Heart right ventricle (tissue), 16 donors: ENCODE measurements around the gene UBE2L5. TPM values are rescaled to one million over a fixed set of nuclear protein-coding genes. Genes with fewer than 3 reads are reported as not detected.
"Not testable (repeated sequence)": the region's sequence is repeated elsewhere in the genome, so short reads cannot be mapped to it uniquely, and the experiment has no call there.

Source experiments
- ATAC-seq, 8 donors: fragments of 200-7000 bp; cut with Tn5 transposase; one replicate each; pipeline ENCODE4 v1.9.1; 2020; ENCODE audit warnings: mild to moderate bottlenecking in 8 of 8, moderate library complexity in 8 of 8, moderate number of reproducible peaks in 1 of 8
- DNase-seq, 2 donors: peaks; one replicate each; pipeline ENCODE4 v3.0.0-alpha.2; 2020
- H3K27ac ChIP-seq, 10 donors: fragments of 200-600 bp; sonication (generic) in 2 of 10; one replicate each; pipeline versions ENCODE4 v1.5.0 to v1.8.0; 2020 to 2022; ENCODE audit warnings: mild to moderate bottlenecking in 3 of 10
- H3K27me3 ChIP-seq, 7 donors: fragments of 200-600 bp; one replicate each; pipeline ENCODE4 v1.8.0; 2021 to 2022; ENCODE audit warnings: mild to moderate bottlenecking in 2 of 7
- H3K36me3 ChIP-seq, 9 donors: fragments of 200-600 bp; sonication (generic) in 1 of 9; one replicate each; pipeline versions ENCODE4 v1.5.0 to v1.8.0; 2020 to 2022; ENCODE audit warnings: mild to moderate bottlenecking in 2 of 9
- H3K4me1 ChIP-seq, 9 donors: fragments of 200-600 bp; sonication (generic) in 1 of 9; one replicate each; pipeline versions ENCODE4 v1.5.0 to v1.8.0; 2020 to 2022; ENCODE audit warnings: mild to moderate bottlenecking in 4 of 9
- H3K4me3 ChIP-seq, 10 donors: fragments of 200-600 bp; sonication (generic) in 2 of 10; one replicate each; pipeline versions ENCODE4 v1.5.0 to v1.8.0; 2020 to 2022; ENCODE audit warnings: mild to moderate bottlenecking in 7 of 10, moderate library complexity in 2 of 10
- H3K9me3 ChIP-seq, 11 donors: fragments of 200-600 bp in 10 of 11; sonication (generic) in 2 of 11; one replicate each; pipeline versions ENCODE4 v1.5.0 to v1.8.0; 2013 to 2022; ENCODE audit warnings: mild to moderate bottlenecking in 2 of 11, control low read depth in 1 of 11, moderate library complexity in 1 of 11
- CTCF ChIP-seq, 9 donors: fragments of 200-600 bp; sonication (generic) in 2 of 9; IDR thresholded peaks; one replicate each; pipeline versions ENCODE4 v1.5.0 to v1.8.0; 2021 to 2022; ENCODE audit warnings: antibody characterized with exemption in 9 of 9, mild to moderate bottlenecking in 5 of 9, moderate library complexity in 1 of 9
- WGBS, 2 donors: extraction: QIAGEN DNeasy Blood & Tissue Kit; methylation state at CpG; one replicate each; pipeline ENCODE4 v1.1.7; 2013; ENCODE audit warnings: inconsistent platforms in 1 of 2; 5-methylcytosine and 5-hydroxymethylcytosine counted together
- intact Hi-C, 10 donors: fragments of 100-400 bp; cut with DNase I; formaldehyde crosslinking; loops; one replicate each; pipeline versions ENCODE4 v1.11.1 to v1.14.2; 2022
- polyA plus RNA-seq, 2 donors: library from polyadenylated mRNA; stranded (reverse); fragments of 200-250 nt; gene quantifications; one replicate each; pipeline ENCODE4 v1.2.3, GENCODE V29; 2013
- total RNA-seq, 10 donors: library from RNA; stranded (reverse); fragmentation: NEBNext Ultra II Directional in 3 of 10; extraction: Animal tissue kit (Norgen Biotek cat#: 25700) in 3 of 10; gene quantifications; one replicate each; pipeline versions ENCODE4 v1.2.1 to v1.2.4, GENCODE V29; 2021 to 2023
- donor health status: Arrhythmogenic right ventricular cardiomyopathy.
- donor health status: ischemic (EF 13 %, LVEDD 7.1; RV severe dilation, severe dysfunction).
- donor health status: healthy with polysubstance abuse.
- donor health status: DM: no; HTN: yes; CAD: no.
- donor health status: DM: no; HTN: no; CAD: no.
- donor health status: ischemic (EF 25% LVEDD 6.9; RV normal size, moderate dysfunction).
- donor health status: ischemic (EF 25% LVEDD 5.7; RV mildly dilated, moderate dysfunction).
- donor health status: healthy.
- donor health status: DM: yes; HTN: yes; CAD: no.
- donor health status: Ischemic cardiomyopathy.
- donor health status: ischemic (EF 35%, LVEDD 5.7; RV mildly dilated, moderate dysfunction).
- donor health status: nonischemic (EF 11% LVEDD 7.7; RV severe dilation, severe dysfunction).
- donor health status: DM: yes; HTN: yes; CAD: no.
- donor health status: PGD.
- donor health status: ischemic (EF 29% LVEDD 5.4; RV normal size, mild dysfunction).
- donor health status: nonischemic (EF 23%, LVEDD 6.1; RV moderate dilation, normal function).

Gene UBE2L5
- total and polyA plus RNA-seq, 12 donors: 0.04 to 0.42 TPM; not detected in 10

GRCh38 chr13:30442926-30443325 lies 20.6 kb downstream of the UBE2L5 start:
- no peak for TF ChIP-seq CTCF (IDR thresholded peaks at IDR 0.05)
- Histone ChIP-seq H3K27ac (no peak overlapping the region), H3K27me3 (no peaks in the 10 kb centered on the region), H3K4me1 (peaks cover 0 to 26% (median 16%) of the 10 kb centered on the region in 9 donors), H3K4me3 (no peak overlapping the region), H3K36me3 (no peaks in the 10 kb centered on the region), H3K9me3 (no peaks in the 10 kb centered on the region)
- intact Hi-C loops: loop anchor here in 1 of 10 donors (10.0 kb wide), 1 partner anchor 308 kb away; no protein-coding TSS in a partner anchor
- DNase-seq: no peak
- 75% methylated on average over 5 of the region's 5 CpGs for WGBS, 2 donors
- no peak for ATAC-seq

- not testable (repeated sequence) for DNase-seq, H3K27ac ChIP-seq, H3K9me3 ChIP-seq, ATAC-seq, H3K36me3 ChIP-seq, H3K27me3 ChIP-seq, H3K4me3 ChIP-seq
- H3K4me1 ChIP-seq: peaks cover 0 to 26% (median 16%) of the 10 kb centered on the region in 9 donors
- intact Hi-C loops: loop anchor here in 1 of 10 donors (10.0 kb wide), 1 partner anchor 309 kb away; no protein-coding TSS in a partner anchor
- WGBS, 2 donors: 96 to 97% methylated on average over 3 of the region's 3 CpGs
These were observed 21.2 kb downstream of the UBE2L5 start for GRCh38 chr13:30443491-30443890.

GRCh38 chr13:30443957-30444404 lies 21.7 kb downstream of the UBE2L5 start:
- DNase-seq (no peak), ATAC-seq (no peak)
- intact Hi-C loops: loop anchor here in 3 of 10 donors (2.0 to 10.0 kb wide), 3 partner anchors 21 to 309 kb away; partner anchors contain the start of gene UBE2L5 (in 1 of the 3)

GRCh38 chr13:30446126-30446500 lies 23.8 kb downstream of the UBE2L5 start:
- ATAC-seq: no peak
- H3K4me1 ChIP-seq: peaks cover 0 to 26% (median 16%) of the 10 kb centered on the region in 9 donors
- intact Hi-C loops: loop anchor here in 5 of 10 donors (5.0 to 10.0 kb wide), 3 partner anchors 39 to 314 kb away; no protein-coding TSS in a partner anchor
- TF ChIP-seq CTCF (IDR thresholded peaks at IDR 0.05): no peak
- peak overlapping the region in 9 of 10 donors; percentile 26 to 55 (median 40) for H3K4me3 ChIP-seq
- H3K36me3 ChIP-seq: no peaks in the 10 kb centered on the region
- H3K27ac ChIP-seq: peak overlapping the region; percentile 58 to 91 (median 82)
- H3K27me3 ChIP-seq: no peaks in the 10 kb centered on the region
- WGBS, 2 donors: 30 to 34% methylated on average over 7 of the region's 7 CpGs
- no peak for DNase-seq
- H3K9me3 ChIP-seq: no peaks in the 10 kb centered on the region

More at GRCh38 chr13:30443957-30444404, 21.7 kb downstream of the UBE2L5 start:
- TF ChIP-seq CTCF (IDR thresholded peaks at IDR 0.05): no peak
- Histone ChIP-seq H3K27me3 (no peaks in the 10 kb centered on the region), H3K9me3 (no peaks in the 10 kb centered on the region), H3K36me3 (no peaks in the 10 kb centered on the region), H3K4me3 (no peak overlapping the region), H3K4me1 (peaks cover 0 to 26% (median 16%) of the 10 kb centered on the region in 9 donors), H3K27ac (no peak overlapping the region)
- WGBS, 2 donors: 92 to 95% methylated on average over 12 of the region's 12 CpGs

GRCh38 chr13:30448441-30448840 lies 26.1 kb downstream of the UBE2L5 start:
- intact Hi-C loops: loop anchor here in 5 of 10 donors (5.0 to 10.0 kb wide), 3 partner anchors 41 to 316 kb away; no protein-coding TSS in a partner anchor
- Histone ChIP-seq H3K36me3 (no peaks in the 10 kb centered on the region), H3K27me3 (no peaks in the 10 kb centered on the region), H3K4me1 (peaks cover 0 to 26% (median 16%) of the 10 kb centered on the region in 9 donors), H3K27ac (no peak overlapping the region), H3K4me3 (no peak overlapping the region), H3K9me3 (no peaks in the 10 kb centered on the region)
- TF ChIP-seq CTCF (IDR thresholded peaks at IDR 0.05): no peak
- ATAC-seq (no peak), DNase-seq (no peak)
- WGBS, 2 donors: 99% methylated on average over 4 of the region's 4 CpGs
